Limb (tissue), 2 donors: ENCODE measurements around the gene WNT9B.

Source experiments
- DNase-seq, 2 donors: peaks; one replicate each; pipeline ENCODE4 v3.0.0-alpha.2; 2016; ENCODE audit errors: extremely low spot score in 2 of 2

The WNT9B gene, protein sequence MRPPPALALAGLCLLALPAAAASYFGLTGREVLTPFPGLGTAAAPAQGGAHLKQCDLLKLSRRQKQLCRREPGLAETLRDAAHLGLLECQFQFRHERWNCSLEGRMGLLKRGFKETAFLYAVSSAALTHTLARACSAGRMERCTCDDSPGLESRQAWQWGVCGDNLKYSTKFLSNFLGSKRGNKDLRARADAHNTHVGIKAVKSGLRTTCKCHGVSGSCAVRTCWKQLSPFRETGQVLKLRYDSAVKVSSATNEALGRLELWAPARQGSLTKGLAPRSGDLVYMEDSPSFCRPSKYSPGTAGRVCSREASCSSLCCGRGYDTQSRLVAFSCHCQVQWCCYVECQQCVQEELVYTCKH

GRCh38 chr17:46851029-46851741 lies at the start of gene WNT9B:
TSS of gene WNT9B (plus strand) at chr17:46851583. CDS start at chr17:46851639, 56 bp downstream.
- DNase-seq = peak in 1 of 2 donors; percentile 71

GRCh38 chr17:46802800-46803199 lies 48.6 kb upstream of the WNT9B start:
- DNase-seq = no peak

- no peak for DNase-seq
Measured at GRCh38 chr17:46803544-46803943, 47.8 kb upstream of the WNT9B start.

- DNase-seq = no peak
Measured at GRCh38 chr17:46805771-46806170, 45.6 kb upstream of the WNT9B start.

DNA sequence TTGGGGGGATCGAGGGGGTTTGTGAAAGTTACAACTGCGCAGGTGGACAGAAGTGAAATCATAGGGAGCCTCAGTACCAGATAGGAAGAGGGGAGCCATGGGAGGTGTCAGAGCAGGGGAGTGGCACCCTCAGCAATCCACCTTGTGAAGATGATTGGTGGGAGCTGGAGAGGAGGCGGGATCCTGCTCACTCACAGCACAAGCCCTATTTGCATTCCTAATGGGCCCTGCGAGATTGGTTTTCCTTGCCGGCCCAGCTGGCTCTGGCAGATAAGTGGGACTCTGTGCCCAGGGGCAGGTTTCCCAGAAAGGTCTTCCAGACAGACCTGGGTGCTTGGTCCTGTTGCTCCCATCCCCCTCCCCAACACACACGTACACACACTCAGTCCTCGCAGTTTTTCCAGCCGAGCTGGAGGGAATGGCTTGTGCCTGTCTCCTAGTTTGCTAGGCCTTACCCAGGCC lies 42.2 kb upstream of the WNT9B start:
- no peak for DNase-seq

GRCh38 chr17:46810837-46811236 lies 40.5 kb upstream of the WNT9B start:
- DNase-seq = no peak

- DNase-seq = no peak
Measured at GRCh38 chr17:46811978-46812583, 39.3 kb upstream of the WNT9B start.

- no peak for DNase-seq
Measured at GRCh38 chr17:46812624-46813318, 38.6 kb upstream of the WNT9B start.

DNA sequence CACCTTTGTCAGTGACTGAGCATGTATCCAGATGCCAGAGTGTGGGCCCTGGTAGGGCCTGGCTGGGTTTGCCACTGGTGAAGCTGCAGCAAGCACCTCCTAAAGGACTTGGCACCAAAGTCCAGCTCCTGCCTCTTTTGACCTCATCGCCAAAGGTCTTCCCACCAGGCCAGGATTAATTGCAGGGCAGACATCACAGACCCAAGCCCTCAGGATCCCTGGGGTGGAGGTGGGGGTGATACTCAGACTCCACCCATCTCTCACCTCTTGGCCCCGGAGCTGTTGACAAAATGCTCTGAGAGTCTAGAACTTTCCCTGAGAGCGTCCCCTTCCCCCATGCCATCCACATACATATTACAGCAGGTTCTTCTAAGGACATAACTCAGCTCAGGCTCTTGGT lies 37.5 kb upstream of the WNT9B start:
- DNase-seq = no peak

DNA sequence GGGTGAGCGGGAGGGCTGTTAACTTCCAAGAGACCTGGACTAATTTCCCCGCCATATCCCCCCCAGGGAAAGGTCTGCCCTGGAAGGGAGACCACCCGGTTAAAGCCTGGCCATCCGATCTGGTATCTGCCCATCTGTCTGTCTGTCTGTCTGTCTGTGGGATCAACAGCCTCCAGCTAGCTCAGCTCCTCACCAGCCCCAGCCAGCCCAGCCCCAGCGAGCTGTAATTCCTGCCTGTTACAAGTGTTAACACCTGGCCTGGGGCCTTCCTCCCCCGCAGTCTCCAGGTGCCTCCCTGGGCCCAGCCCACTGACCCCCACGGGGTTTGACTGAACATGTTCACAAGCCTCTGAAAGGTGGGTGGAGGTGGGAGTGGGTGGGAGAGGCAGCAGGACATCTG lies 36.9 kb upstream of the WNT9B start:
- no peak for DNase-seq

DNA sequence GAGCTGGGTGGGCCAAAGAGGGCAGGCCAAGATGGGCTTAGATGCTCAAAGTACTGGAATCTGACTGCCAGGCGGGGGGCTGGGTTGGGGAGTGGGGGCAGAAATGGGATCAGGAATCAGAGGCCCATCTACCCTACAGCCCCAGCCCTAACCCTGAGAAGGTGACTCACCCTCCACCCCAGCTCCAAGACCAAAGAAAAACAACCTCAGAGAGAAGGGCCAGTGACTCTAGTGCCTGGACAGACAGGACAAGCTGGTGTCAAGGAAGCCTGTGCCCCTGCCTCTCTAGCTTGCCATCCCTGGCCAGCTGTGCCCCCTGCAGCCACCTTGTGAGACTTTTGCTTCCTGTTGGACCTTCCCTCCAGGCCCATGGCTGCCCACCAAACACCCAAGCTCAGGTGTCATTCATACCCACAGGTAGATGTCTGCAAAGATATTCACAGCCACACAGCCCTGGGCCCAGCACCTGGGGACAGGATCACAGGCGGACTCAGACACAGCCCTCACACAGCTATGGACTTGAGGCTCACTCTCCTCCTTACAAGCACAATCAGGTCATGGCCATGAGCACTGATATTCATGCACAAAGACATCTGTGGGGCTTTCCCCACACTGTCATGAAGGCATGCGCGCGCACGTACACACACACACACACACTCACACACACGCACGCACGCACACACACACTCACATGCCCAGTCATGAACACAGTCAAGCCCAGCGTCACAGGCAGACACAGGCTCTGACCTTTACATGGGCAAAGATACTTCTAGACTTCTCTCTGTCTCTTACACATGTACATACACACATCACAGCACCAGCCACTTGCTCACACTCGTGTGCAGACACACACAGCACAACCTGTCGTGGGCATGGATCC lies 35.7 kb upstream of the WNT9B start:
- DNase-seq = no peak

GRCh38 chr17:46817151-46817900 lies 34.1 kb upstream of the WNT9B start:
- no peak for DNase-seq

DNA sequence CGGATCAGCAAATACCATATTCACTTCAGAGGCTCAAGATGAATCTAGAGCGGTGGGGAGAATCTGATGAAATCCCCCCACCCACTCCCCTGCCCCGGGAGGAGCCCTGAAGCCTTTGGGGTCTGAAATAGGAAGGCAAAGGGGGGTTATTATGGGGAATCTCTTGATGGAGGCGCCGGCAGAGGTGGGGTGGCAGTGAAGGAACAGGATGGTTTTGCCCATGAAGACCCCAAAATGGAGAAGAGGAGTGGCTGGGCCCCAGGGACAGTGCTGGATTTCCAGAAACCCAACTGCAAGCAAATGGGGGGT lies 33.5 kb upstream of the WNT9B start:
- no peak for DNase-seq

DNA sequence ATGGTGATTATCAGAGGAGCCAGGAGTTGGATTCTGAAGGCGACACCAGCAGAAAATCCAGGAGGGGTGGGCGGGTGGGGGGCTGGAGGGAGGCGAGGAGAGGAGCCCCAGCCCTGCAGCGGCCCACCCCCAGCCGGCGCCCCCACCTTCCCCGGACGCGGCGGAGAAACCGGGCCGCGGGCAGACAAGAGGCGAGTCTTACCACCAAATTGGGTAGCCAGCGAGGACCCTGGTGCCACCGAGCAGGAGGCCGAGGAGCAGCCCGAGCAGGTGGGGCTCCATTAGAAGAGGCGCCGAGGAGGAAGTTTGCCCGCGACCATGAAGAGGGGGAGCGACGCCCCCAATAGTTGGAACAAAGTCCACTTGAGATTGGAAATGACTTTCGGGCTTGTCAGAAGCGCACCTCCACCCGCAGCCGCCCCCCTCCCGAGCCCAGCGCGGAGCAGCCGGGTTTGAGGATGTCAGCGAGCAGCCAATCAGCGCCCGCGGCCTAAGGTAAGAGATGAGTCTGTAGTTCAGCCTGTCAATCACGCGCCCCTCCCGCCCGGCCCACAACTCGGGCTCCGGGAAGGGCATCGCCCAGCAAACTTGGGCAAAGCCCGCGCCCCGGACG lies 33.0 kb upstream of the WNT9B start, which contains the start of gene WNT3:
Gene WNT3, minus strand, starts transcription at position 377 of the 613 bp plus-strand sequence. Its CDS starts 95 bp downstream, at position 282.
- DNase-seq = peak in 1 of 2 donors; percentile 61

- no peak for DNase-seq
Measured at GRCh38 chr17:46818929-46819859, 32.2 kb upstream of the WNT9B start.

DNA sequence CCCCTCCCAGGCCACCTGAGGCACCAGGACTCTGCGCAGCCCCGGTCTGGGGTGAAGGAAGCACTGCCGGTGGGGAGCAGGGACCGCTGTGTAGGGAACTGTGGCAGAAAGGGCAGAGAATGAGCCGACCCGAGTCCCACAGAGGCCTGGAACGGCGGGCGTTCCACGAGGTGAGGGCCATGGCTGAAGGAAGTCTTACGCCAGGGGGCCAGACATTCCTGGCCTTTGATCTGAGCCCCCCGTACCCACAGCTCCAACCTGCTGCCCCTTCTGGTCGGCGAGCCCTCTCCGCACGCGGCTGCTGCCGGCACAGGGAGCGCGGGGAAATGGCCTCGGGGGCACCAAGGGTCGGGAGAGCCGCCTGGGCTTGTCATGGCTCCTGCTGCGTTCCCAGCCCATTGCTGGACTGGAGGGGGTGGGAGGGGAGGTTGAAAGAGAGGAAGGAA lies 31.5 kb upstream of the WNT9B start:
- DNase-seq = no peak

- no peak for DNase-seq
Measured at GRCh38 chr17:46820592-46821450, 30.6 kb upstream of the WNT9B start.
